Stimulated activated CD4-positive, alpha-beta T cell treated with anti-CD3 and anti-CD28 coated beads, TNF-alpha, amount 100 ng/mL, for 4 hours (primary cell): Measurements from ENCODE around the gene GABRB1.

Experiments used
- DNase-seq, 3 experiments: peaks; one replicate each; pipeline ENCODE4 v3.0.0-alpha.2; 2020; ENCODE audit warnings: low read depth in 3 of 3

The GABRB1 gene

DNA sequence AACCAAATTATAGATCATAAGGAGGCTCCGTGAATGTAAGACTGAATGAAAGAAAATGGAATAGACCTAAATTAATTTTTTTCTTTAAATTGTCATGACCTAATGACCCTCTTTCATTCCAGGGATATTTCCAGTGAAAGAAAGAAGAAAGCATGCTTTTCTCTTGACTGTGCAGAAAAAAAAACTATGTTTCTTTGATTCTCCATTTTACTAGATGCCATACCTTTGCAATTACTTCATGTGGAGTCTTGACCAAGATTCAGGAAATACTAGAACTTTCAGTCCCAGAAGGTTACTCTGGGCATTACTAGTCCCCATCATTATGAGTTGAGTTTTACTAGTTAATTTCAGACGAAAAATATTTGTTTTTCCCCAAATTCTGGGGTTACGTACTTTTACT, 438.6 kb downstream of the GABRB1 start:
- DNase-seq = no peak

DNA sequence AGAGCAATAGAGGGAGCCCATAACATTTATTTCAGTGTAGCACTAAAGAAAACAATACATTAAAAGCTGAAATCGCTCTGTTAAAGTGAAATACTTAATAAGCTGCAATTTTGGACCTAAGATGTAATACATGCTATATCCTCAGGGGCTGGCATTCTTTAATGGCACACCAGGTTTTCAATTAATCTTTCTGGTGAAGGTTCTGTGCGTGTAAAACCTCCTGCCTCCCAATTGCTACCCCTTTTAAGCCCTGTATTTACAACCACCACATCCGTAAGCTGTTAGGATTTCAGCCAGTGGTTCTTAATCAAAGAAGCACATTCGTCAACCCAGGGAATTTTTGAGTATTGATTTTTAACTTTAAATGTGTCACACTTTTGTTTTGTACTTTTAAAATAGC, 439.7 kb downstream of the GABRB1 start:
- DNase-seq = no peak

DNA sequence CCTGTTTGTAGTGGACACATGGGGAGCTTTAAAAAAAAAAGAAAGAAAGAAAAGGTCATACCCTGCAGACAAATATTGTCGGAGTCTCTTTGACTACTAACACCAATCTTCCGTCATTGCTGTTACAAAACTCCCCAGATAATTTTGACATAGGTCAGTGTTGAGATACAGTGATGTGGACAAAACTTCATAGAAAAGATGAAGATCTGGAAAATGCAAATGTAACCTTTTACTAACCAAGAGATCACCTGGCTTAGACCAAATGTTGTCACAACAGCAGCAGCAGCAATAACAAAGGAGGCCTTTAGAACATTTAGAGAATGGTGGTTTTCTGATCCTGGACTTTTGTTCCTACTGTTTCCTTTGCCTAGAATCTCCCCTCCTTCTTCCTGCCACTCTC, 440.2 kb downstream of the GABRB1 start:
- no peak for DNase-seq

DNA sequence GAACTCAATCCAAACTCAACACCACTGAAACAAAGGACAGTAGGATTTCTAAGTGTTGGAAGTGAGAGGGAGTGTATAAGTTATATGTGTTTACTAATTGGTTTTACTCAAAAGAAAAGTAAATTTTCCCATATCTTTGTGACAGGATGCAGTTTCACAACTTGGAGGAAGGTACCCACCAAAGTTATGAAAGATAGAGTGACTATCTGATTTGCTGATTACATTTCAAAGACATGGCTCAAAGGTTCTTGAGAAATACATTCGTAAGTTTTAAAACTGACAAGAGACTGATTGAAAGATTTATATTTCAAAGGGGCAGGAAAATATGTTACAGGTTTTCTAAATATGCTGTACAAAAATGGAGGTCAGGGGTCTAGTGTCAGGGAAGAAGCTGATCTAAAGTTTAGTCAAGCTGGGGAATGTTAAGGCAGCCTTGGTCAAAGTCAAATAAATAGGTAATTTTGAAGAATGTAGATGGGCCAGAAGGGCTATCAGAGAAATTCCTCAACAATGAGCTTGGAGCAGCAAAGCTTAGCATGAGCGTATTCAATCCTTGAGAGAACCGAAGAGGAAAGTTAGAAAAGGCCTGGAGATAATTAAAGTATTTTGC, 441.9 kb downstream of the GABRB1 start:
- DNase-seq = no peak

DNA sequence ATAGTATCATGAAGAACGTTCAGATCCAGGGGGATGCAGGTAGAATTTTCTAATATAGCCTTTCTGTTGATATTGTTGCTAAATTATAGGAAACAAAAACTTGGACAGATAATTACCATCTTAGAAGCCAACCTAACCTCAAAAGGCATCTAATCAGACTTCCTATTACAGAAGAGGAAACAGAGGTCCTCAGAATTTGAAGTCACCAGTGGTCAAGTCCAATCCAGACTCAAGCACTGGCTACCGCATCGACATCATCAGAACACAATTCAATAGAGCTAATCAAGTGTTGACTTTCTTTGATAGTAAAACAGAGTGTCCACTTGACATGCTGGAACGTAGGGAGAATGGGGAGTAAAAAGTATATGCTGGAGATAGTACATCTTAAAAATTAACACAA, 443.4 kb downstream of the GABRB1 start:
- no peak for DNase-seq

DNA sequence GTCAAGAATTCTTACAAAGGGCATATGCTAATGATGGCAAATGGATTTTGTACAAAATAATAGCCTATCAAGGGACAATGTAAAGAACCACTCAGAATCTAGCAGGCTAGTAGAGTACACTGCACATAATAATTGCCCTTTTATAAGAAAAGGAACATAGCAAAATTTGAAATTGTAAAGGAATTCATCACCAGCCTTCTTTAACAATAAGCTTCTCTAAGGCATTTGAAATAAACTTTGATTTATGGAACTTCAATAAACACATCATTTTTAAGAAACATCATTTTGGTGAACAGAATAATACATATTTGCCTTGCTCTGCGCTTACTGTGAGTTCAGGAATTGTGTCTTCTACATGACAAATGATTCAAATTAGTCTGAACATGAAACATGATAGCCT, 444.0 kb downstream of the GABRB1 start:
- no peak for DNase-seq
